Stimulated activated CD4-positive, alpha-beta T cell treated with anti-CD3 and anti-CD28 coated beads, Interleukin-12 subunit alpha, Interleukin-12 subunit beta, amount 100 ng/mL, for 24 hours (primary cell): ENCODE results near the gene LAIR2.

Experiments
- DNase-seq, 2 experiments: peaks; one replicate each; pipeline ENCODE4 v3.0.0-alpha.2; 2020; ENCODE audit warnings: low read depth in 2 of 2

The LAIR2 gene, protein sequence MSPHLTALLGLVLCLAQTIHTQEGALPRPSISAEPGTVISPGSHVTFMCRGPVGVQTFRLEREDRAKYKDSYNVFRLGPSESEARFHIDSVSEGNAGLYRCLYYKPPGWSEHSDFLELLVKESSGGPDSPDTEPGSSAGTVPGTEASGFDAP

GRCh38 chr19:54502518-54503048 is at the start of gene LAIR2:
TSS of gene LAIR2 (plus strand) at chr19:54502831. CDS start at chr19:54502919, 88 bp downstream.
- DNase-seq = no peak

- DNase-seq = no peak
Observed at GRCh38 chr19:54453921-54454780, 48.5 kb upstream of the LAIR2 start.

- DNase-seq = no peak
Observed at GRCh38 chr19:54454781-54455675, 47.6 kb upstream of the LAIR2 start.

- DNase-seq = no peak
Observed at GRCh38 chr19:54455786-54456422, 46.7 kb upstream of the LAIR2 start.

GRCh38 chr19:54456423-54457373 is 45.9 kb upstream of the LAIR2 start:
- no peak for DNase-seq

GRCh38 chr19:54457773-54458647 is 44.6 kb upstream of the LAIR2 start:
- no peak for DNase-seq

- DNase-seq = no peak
Observed at GRCh38 chr19:54458648-54459281, 43.9 kb upstream of the LAIR2 start.

DNA sequence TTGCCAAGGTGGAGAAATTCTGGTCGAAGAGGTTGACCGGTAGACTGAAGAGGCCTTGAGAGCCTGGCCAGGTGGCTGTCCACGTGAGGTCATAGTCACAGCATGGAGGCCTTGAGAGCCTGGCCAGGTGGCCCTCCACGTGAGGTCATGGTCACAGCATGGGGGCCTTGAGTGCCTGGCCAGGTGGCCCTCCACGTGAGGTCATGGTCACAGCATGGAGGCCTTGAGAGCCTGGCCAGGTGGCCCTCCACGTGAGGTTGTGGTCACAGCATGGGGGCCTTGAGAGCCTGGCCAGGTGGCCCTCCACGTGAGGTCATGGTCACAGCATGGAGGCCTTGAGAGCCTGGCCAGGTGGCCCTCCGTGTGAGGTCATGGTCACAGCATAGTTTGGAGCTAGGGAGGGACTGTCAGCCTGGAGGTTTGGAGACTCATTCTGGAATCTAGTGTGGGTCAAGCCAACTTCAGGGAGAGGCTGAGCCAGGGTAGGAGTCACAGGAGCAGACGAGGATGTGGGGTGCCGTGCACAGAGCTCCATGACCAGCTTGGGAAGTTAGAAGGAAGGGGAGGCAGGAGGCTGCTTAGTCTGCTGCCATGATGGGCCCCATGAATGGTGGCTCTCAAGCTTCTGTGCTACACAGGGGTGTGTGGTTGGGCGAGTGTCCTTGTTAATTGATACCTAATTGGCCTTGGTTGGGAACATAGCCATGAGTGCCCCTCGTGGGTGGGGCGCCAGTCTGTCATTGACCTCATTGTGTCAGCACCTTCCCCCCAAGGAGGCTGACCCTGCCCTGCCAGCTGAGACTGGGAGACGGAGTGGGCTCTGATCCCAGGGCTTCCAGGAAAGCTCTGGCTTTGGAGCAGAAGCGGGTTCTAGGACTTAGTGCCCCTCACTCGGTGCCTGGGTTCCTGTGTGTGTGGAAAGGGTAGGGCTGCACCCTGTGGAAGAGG is 43.1 kb upstream of the LAIR2 start:
- no peak for DNase-seq

DNA sequence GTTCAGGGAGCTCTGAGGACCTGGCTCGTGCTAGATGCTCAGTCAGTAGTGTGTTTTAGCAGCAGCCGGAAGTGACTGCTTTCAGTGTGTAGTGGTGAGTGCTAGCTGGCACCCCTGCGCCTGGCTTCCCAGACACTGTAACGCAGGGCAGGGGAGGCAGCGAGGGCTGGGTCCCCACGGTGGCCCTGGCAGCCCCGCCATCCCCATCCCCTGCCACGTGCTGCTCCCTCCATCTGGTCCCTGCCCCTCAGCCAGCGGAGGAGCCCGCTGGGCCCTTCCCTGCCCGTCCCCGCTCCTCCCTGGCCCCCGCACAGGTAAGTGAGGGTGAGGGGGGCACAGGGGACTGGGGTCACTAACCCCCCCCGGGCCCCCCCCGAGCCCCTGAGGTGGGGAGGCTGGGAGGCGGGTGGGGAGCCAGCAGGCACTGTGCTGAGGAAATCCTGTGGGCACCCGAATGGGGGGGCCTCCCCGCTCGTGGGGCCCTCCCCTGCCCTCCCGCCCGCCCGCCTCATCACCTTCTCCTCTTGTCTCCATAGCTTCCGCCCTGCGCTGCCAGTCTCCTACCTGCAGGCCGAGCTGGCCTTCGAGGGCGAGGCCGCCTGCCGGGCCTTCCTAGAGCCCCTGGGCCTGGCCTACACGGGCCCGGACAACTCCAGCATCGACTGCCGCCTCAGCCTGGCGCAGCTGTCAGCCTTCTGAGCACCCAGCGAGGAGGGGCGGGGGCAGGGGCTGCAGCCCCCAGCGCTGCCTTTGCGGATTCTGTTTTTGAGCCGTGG is 42.2 kb upstream of the LAIR2 start:
- DNase-seq = no peak

GRCh38 chr19:54461210-54461609 is 41.4 kb upstream of the LAIR2 start:
- no peak for DNase-seq

DNA sequence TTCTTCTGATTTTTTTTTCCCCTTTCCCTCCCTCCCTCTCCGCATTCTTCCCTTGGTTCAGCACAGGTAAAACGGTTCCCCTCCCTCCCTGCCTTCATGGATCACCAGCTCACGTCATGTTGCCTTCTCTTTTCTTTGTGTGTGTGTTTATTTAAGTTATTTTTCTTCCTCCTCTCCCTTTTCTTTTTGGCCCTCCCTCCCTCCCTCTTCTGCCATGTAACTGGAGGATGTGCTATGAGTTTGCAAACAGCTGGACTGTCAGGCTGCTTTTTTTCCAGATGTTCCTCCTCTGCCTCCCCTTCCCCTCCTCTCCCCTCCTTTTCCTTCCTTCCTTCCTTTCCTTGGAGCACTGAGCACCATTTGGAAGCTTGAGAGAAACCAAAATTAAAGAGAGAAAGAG is 41.0 kb upstream of the LAIR2 start:
- no peak for DNase-seq

GRCh38 chr19:54462047-54462654 is 40.5 kb upstream of the LAIR2 start:
- no peak for DNase-seq

GRCh38 chr19:54462655-54463530 is 39.7 kb upstream of the LAIR2 start:
- DNase-seq = peak; percentile 45 to 46

- peak; percentile 94 to 98 for DNase-seq
Observed at GRCh38 chr19:54463531-54464043, 39.0 kb upstream of the LAIR2 start, which contains the start of gene LENG9. TSS of gene LENG9 (minus strand) at chr19:54463778. CDS start at chr19:54463526, 252 bp downstream.

- peak; percentile 65 to 86 for DNase-seq
Observed at GRCh38 chr19:54464044-54464629, 38.5 kb upstream of the LAIR2 start.
